ENCODE results near the gene BAAT. TPM values are rescaled to one million over a fixed set of nuclear protein-coding genes. Genes with fewer than 3 reads are reported as not detected.

BAAT gene
- total RNA-seq, 1 donor: under 0.01 TPM

GRCh38 chr9:101429736-101430135 lies 44.9 kb upstream of the BAAT start:
- Histone ChIP-seq H3K9me3 (ENCODE audit: low read depth, low read length) (no peaks in the 10 kb centered on the region), H3K4me3 (ENCODE audit: insufficient read depth, low read length) (no peak overlapping the region), H3K27me3 (ENCODE audit: insufficient read depth, low read length) (no peaks in the 10 kb centered on the region), H3K4me2 (ENCODE audit: insufficient read depth, low read length) (no peak overlapping the region), H3K27ac (ENCODE audit: low read depth, low read length) (no peak overlapping the region), H3K36me3 (ENCODE audit: insufficient read depth, low read length) (no peaks in the 10 kb centered on the region), H2AFZ (ENCODE audit: low read length) (no peak overlapping the region), H3K4me1 (ENCODE audit: insufficient read depth, low read length) (no peaks in the 10 kb centered on the region), H4K20me1 (ENCODE audit: insufficient read depth, low read length) (no peaks in the 10 kb centered on the region), H3K79me2 (ENCODE audit: insufficient read depth, low read length) (no peaks in the 10 kb centered on the region)
- no peak for DNase-seq (ENCODE audit: insufficient read length, low spot score, missing footprints)
- no peak for TF ChIP-seq CTCF (IDR thresholded peaks at IDR 0.05; ENCODE audit: extremely low read depth, low read depth, low read length)

GRCh38 chr9:101428909-101429308 lies 44.1 kb upstream of the BAAT start:
- Histone ChIP-seq H3K27ac (ENCODE audit: low read depth, low read length) (no peak overlapping the region), H2AFZ (ENCODE audit: low read length) (no peak overlapping the region), H3K36me3 (ENCODE audit: insufficient read depth, low read length) (no peaks in the 10 kb centered on the region), H3K4me3 (ENCODE audit: insufficient read depth, low read length) (no peak overlapping the region), H3K9me3 (ENCODE audit: low read depth, low read length) (no peaks in the 10 kb centered on the region), H3K4me2 (ENCODE audit: insufficient read depth, low read length) (no peak overlapping the region), H3K27me3 (ENCODE audit: insufficient read depth, low read length) (no peaks in the 10 kb centered on the region), H3K79me2 (ENCODE audit: insufficient read depth, low read length) (no peaks in the 10 kb centered on the region), H3K4me1 (ENCODE audit: insufficient read depth, low read length) (no peaks in the 10 kb centered on the region), H4K20me1 (ENCODE audit: insufficient read depth, low read length) (no peaks in the 10 kb centered on the region)
- no peak for DNase-seq (ENCODE audit: insufficient read length, low spot score, missing footprints)
- TF ChIP-seq CTCF (IDR thresholded peaks at IDR 0.05; ENCODE audit: extremely low read depth, low read depth, low read length): no peak

- DNase-seq (ENCODE audit: insufficient read length, low spot score, missing footprints): peak; percentile 35
- H3K4me1 ChIP-seq (ENCODE audit: insufficient read depth, low read length): no peaks in the 10 kb centered on the region
- H3K79me2 ChIP-seq (ENCODE audit: insufficient read depth, low read length): no peaks in the 10 kb centered on the region
- H3K27me3 ChIP-seq (ENCODE audit: insufficient read depth, low read length): no peaks in the 10 kb centered on the region
- no peaks in the 10 kb centered on the region for H4K20me1 ChIP-seq (ENCODE audit: insufficient read depth, low read length)
- H3K36me3 ChIP-seq (ENCODE audit: insufficient read depth, low read length): no peaks in the 10 kb centered on the region
- no peak overlapping the region for H3K27ac ChIP-seq (ENCODE audit: low read depth, low read length)
- H3K4me2 ChIP-seq (ENCODE audit: insufficient read depth, low read length): no peak overlapping the region
- no peak overlapping the region for H2AFZ ChIP-seq (ENCODE audit: low read length)
- no peak for TF ChIP-seq CTCF (IDR thresholded peaks at IDR 0.05; ENCODE audit: extremely low read depth, low read depth, low read length)
- no peaks in the 10 kb centered on the region for H3K9me3 ChIP-seq (ENCODE audit: low read depth, low read length)
- H3K4me3 ChIP-seq (ENCODE audit: insufficient read depth, low read length): no peak overlapping the region
Measured at GRCh38 chr9:101427957-101428655, 43.3 kb upstream of the BAAT start.

DNA sequence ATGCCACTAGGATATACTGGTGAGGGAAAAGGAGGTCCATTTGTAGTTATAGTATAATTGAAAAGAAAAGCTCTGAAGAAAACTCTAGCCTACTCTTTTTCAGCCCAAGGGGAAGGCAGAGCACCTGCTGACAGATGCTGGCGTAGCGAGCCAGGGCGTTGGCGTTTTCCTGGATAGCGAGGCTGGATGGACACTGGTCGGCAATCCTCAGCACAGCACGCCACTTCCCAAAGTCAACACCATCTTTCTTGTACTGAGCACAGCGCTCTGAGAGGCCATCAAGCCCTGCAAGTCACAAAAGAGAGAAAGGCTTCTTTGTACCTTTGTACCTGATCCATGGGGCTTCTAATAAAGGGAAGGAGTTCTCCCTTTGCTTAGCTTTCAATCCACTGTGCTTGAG lies 42.6 kb upstream of the BAAT start:
- Histone ChIP-seq H4K20me1 (ENCODE audit: insufficient read depth, low read length) (no peaks in the 10 kb centered on the region), H3K36me3 (ENCODE audit: insufficient read depth, low read length) (no peaks in the 10 kb centered on the region), H3K27me3 (ENCODE audit: insufficient read depth, low read length) (no peaks in the 10 kb centered on the region), H3K4me1 (ENCODE audit: insufficient read depth, low read length) (no peaks in the 10 kb centered on the region), H3K4me3 (ENCODE audit: insufficient read depth, low read length) (no peak overlapping the region), H3K4me2 (ENCODE audit: insufficient read depth, low read length) (no peak overlapping the region), H3K79me2 (ENCODE audit: insufficient read depth, low read length) (no peaks in the 10 kb centered on the region), H3K27ac (ENCODE audit: low read depth, low read length) (no peak overlapping the region), H2AFZ (ENCODE audit: low read length) (no peak overlapping the region), H3K9me3 (ENCODE audit: low read depth, low read length) (no peaks in the 10 kb centered on the region)
- no peak for TF ChIP-seq CTCF (IDR thresholded peaks at IDR 0.05; ENCODE audit: extremely low read depth, low read depth, low read length)
- no peak for DNase-seq (ENCODE audit: insufficient read length, low spot score, missing footprints)
